Skeletal muscle satellite cell (primary cell): ENCODE results near the gene MAP3K14.

Experiments
- H3K27me3 ChIP-seq: 2 replicates; pipeline ENCODE4 v1.7.0; 2013; ENCODE audit warnings: low read length; ENCODE audit not compliant: control insufficient read depth, insufficient read depth
- H3K36me3 ChIP-seq: 2 replicates; pipeline ENCODE4 v1.7.0; 2013; ENCODE audit warnings: mild to moderate bottlenecking, control low read depth, low read length; ENCODE audit not compliant: insufficient read depth
- H3K4me1 ChIP-seq: 2 replicates; pipeline ENCODE4 v1.7.0; 2013; ENCODE audit warnings: low read length; ENCODE audit not compliant: control insufficient read depth, insufficient read depth
- H3K4me2 ChIP-seq: 2 replicates; pipeline ENCODE4 v1.7.0; 2013; ENCODE audit warnings: mild to moderate bottlenecking, low read length
- H3K4me3 ChIP-seq: 2 replicates; pipeline ENCODE4 v1.7.0; 2013; ENCODE audit warnings: low read length
- H3K9ac ChIP-seq: 2 replicates; pipeline ENCODE4 v1.7.0; 2013; ENCODE audit warnings: mild to moderate bottlenecking, low read depth, low read length, moderate library complexity
- H3K9me3 ChIP-seq: replicated peaks from 2 replicates; pipeline ENCODE4 v1.7.0; 2013; ENCODE audit warnings: mild to moderate bottlenecking, control low read depth, low read length

Gene MAP3K14

DNA sequence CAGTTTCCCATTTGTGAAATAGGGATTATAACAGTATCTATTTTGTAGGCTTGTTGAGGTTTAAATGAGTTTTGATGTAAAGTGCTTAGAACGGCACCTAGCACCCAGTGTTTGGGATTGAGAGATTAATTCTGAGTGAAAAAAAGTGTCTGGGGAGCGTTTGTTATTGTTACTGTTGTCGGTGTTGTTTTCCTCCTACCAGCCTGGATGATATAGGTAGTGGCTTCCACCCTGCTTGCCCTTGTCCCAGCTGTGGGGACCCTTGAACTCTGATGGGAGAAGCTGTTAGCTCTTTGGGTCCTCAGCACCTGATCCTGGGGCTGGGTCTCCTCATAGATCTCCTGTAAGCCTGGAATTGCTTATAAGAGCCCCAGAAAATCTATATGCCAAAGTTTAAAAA, 90.2 kb downstream of the MAP3K14 start:
- Histone ChIP-seq H3K4me2 (no peak overlapping the region), H3K9ac (no peak overlapping the region), H3K9me3 (no peaks in the 10 kb centered on the region), H3K36me3 (no peaks in the 10 kb centered on the region), H3K4me3 (no peak overlapping the region), H3K4me1 (peaks cover 85% of the 10 kb centered on the region), H3K27me3 (no peaks in the 10 kb centered on the region)

DNA sequence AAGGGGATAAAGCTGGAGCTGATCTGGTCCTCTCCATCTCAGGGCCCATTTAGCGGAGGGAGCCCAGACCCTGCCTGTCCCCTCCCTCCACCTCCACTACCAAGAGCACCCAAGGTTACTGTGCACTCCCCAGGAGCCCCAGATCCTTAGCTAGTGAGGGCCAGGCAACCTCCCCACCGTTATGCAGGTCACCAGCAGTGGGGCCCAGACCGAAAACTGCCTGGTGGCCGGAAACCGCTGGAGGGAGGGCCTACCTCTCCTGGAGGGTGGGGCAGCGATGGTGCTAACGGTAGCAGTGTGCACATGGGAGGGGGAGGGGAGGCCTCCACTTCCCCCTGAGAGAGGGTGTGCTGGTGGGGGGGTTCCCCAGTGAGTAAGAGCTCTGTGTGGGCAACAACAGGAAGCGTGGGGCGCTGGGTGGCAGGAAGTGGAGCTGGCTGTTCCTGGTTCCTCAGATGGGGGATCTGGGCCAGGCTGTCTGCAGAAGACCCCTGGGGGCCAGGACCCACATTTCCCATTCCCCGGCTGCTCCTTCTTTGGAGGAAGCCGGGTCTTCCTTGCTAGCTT, 90.8 kb downstream of the MAP3K14 start:
- no peak overlapping the region for H3K4me3 ChIP-seq
- H3K9ac ChIP-seq = peak overlapping the region; percentile 26
- H3K36me3 ChIP-seq = no peaks in the 10 kb centered on the region
- H3K9me3 ChIP-seq = no peaks in the 10 kb centered on the region
- H3K4me2 ChIP-seq = peak overlapping the region; percentile 25
- H3K4me1 ChIP-seq = peaks cover 82% of the 10 kb centered on the region
- H3K27me3 ChIP-seq = no peaks in the 10 kb centered on the region

DNA sequence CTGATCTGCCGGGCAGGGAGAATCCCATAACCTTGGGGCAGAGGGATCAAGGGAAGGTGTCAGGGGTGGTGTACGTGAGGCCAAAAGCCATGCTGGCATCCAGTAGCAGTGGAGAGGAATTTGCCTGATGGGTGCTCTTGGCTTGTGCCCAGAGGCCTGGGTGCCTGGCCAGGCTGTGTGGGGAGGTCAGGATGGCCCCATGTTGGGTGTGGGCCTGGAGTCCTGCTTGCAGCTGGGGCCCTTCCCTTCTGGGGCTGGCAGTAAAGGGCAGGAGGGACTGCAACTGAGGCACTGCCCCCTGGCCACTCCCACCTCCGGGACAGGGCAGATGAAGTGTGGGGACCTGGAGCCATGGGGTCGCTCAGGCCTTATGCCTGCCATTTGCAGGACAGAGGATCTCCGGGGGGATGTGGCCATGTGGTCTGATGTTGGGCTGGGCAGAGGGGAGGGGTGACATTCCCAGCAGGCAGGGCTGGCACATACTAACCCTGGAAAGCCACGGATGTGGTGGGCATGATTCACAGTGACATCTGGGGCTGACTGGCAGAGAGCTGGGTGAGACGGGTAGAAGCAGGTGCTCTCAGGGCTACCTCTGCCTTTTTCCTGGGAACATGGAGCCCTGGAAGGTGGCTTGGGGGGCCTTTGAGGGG, 91.6 kb downstream of the MAP3K14 start:
- peak overlapping the region; percentile 58 for H3K9ac ChIP-seq
- no peaks in the 10 kb centered on the region for H3K27me3 ChIP-seq
- H3K4me2 ChIP-seq = peak overlapping the region; percentile 44
- no peaks in the 10 kb centered on the region for H3K9me3 ChIP-seq
- peak overlapping the region; percentile 22 for H3K4me3 ChIP-seq
- H3K36me3 ChIP-seq = no peaks in the 10 kb centered on the region
- H3K4me1 ChIP-seq = peaks cover 76% of the 10 kb centered on the region

DNA sequence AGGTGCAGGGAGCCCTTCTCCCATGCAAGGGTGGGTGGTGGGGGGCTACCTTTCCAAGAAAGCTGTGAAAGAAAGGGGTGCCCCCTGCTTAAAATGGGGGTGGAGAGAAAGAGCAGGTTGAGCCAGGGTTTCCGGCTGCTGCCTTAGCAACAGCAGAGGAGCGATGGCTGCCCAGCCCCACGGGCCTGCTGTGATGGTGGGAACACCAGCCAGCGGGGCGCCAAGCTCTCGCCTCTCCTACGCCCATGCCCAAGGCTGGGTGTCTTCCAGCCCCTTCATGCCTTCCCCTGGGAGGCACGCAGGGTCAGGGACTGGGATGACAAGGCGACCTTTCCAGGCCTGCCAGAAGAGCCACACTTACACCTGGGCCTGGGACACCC, 92.2 kb downstream of the MAP3K14 start:
- Histone ChIP-seq H3K9ac (peak overlapping the region; percentile 58), H3K36me3 (no peaks in the 10 kb centered on the region), H3K4me2 (peak overlapping the region; percentile 44), H3K9me3 (no peaks in the 10 kb centered on the region), H3K4me1 (peaks cover 70% of the 10 kb centered on the region), H3K4me3 (peak overlapping the region; percentile 22), H3K27me3 (no peaks in the 10 kb centered on the region)

DNA sequence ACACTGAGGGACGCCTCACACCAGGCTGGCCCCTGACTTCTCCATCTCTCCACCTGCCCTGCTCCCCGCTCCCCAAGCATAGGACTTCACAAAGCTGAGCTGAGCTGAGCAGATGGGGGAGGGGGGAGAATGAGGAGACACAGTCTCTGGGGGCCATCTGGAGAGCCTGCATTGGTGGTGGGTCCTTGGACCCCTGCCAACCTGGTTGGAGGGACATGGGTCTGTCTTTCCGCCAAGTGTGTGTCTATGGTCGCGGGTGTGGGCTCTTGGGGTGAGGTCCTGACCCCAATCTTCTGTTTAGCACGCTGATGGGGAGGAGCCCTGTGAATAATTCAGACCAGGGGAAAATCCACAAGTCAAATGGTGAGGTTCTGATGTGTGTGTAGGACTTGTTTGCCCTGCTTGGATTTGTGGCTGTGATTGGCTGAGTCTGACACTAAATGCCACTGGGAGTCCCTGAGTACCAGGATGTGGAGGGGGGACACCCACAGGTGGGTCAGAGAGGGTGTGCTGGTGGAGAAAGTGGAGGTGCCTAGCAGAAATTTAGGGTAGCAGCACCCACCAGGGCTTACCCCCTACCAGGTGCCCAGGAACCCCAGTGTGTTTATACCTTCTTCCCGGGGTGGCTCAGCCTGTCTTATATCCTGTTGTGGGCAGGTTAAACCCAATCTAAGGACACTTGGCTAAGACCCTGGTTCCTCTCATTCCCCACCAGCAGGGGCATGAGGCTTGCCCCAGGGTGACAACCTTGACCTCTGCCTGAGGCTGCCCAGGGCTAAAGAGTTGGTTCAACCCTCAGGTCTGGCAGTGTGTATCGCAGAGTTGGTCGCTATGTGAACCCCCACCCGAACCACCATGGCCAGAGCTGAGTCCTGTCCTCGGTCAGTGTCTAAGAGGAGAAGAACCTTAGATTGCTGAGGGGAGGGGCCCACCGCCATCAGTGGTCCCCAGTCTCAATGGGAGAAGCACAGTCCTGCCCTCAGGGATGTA, 93.0 kb downstream of the MAP3K14 start:
- no peak overlapping the region for H3K4me3 ChIP-seq

DNA sequence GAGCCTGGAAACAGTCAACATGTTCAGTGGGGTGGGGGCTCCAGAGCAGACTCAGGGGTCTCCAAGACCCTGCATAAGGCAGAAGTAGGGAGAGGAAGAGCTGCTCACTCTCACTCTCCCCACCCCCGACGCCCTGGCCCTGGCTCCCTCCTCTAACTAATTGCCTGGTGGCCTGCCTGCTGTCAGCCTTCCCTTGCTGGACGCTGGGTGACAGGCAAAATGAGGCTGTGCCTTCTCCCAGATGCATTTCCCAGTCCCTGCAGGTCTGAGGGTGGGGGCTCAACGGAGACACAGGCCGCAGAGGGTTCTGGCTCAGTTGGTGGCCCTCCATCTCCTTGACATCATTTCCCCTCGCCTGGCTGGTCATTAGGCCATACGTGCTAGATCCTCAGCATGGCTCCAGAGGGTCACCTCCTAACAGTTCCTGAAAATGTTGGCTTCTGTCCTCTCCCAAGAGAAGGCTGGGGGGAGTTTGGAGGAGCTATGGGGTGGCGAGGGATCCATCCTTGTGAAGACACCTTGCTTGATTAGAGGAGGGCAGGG, 93.8 kb downstream of the MAP3K14 start:
- Histone ChIP-seq H3K9ac (peak overlapping the region; percentile 66), H3K4me1 (peaks cover 59% of the 10 kb centered on the region), H3K4me3 (peak overlapping the region; percentile 75), H3K9me3 (no peaks in the 10 kb centered on the region), H3K36me3 (no peaks in the 10 kb centered on the region), H3K27me3 (no peaks in the 10 kb centered on the region), H3K4me2 (peak overlapping the region; percentile 89)

More for the DNA sequence above, 93.0 kb downstream of the MAP3K14 start:
- H3K4me1 ChIP-seq = peaks cover 66% of the 10 kb centered on the region
- H3K9me3 ChIP-seq = no peaks in the 10 kb centered on the region
- H3K36me3 ChIP-seq = no peaks in the 10 kb centered on the region
- peak overlapping the region; percentile 89 for H3K4me2 ChIP-seq
- no peak overlapping the region for H3K9ac ChIP-seq
- H3K27me3 ChIP-seq = no peaks in the 10 kb centered on the region

DNA sequence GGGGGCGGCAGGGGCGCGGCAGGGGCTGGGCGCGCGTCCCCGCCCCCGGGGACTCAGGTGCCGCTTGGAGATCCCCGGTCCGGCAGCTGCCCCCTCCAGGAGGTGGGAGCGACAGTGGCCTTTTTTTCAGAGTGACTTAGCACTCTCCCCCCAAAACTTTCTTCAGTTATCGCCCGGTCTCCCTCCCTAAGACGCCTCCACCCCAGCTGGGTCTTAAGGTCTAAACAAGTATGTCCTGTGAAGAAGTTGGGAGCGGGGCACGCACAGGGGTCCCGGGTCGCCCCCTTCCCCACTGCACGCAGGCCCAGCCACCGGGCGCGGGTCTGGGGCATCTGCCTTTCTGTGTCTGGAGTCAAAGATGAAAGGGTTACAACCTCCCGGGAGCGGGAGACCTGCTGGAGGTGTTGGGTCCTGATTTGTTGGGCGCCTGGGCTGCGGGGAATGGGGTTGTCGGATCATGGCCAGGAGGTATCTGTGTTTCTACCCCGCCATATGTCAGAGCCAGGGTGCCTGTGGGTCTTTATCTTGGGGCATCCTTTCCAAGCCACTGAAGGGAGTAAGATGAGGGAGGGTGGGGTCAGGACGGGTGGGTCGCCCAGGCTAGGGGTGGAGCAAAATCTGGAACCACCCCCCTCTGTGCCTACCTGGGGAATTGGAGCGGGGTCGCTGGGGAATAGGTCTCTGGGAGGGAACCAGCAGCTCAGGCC, 94.4 kb downstream of the MAP3K14 start:
- Histone ChIP-seq H3K27me3 (no peaks in the 10 kb centered on the region), H3K4me2 (peak overlapping the region; percentile 89), H3K4me3 (peak overlapping the region; percentile 75), H3K9ac (peak overlapping the region; percentile 66), H3K4me1 (peaks cover 52% of the 10 kb centered on the region), H3K9me3 (no peaks in the 10 kb centered on the region), H3K36me3 (no peaks in the 10 kb centered on the region)

DNA sequence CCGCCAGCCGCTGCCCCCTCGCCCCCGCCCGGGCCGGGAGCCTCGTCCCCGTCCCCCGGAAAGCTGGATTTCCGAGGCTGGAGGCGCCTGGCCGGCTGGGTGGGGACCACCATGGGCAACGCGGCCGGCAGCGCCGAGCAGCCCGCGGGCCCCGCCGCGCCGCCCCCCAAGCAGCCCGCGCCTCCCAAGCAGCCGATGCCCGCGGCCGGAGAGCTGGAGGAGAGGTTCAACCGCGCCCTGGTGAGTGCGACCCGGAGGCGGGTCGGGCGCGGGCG, 94.9 kb downstream of the MAP3K14 start:
- peaks cover 48% of the 10 kb centered on the region for H3K4me1 ChIP-seq
- H3K27me3 ChIP-seq = no peaks in the 10 kb centered on the region
- H3K36me3 ChIP-seq = no peaks in the 10 kb centered on the region
- H3K9me3 ChIP-seq = no peaks in the 10 kb centered on the region
- H3K4me2 ChIP-seq = peak overlapping the region; percentile 89
- peak overlapping the region; percentile 75 for H3K4me3 ChIP-seq
- H3K9ac ChIP-seq = peak overlapping the region; percentile 66

DNA sequence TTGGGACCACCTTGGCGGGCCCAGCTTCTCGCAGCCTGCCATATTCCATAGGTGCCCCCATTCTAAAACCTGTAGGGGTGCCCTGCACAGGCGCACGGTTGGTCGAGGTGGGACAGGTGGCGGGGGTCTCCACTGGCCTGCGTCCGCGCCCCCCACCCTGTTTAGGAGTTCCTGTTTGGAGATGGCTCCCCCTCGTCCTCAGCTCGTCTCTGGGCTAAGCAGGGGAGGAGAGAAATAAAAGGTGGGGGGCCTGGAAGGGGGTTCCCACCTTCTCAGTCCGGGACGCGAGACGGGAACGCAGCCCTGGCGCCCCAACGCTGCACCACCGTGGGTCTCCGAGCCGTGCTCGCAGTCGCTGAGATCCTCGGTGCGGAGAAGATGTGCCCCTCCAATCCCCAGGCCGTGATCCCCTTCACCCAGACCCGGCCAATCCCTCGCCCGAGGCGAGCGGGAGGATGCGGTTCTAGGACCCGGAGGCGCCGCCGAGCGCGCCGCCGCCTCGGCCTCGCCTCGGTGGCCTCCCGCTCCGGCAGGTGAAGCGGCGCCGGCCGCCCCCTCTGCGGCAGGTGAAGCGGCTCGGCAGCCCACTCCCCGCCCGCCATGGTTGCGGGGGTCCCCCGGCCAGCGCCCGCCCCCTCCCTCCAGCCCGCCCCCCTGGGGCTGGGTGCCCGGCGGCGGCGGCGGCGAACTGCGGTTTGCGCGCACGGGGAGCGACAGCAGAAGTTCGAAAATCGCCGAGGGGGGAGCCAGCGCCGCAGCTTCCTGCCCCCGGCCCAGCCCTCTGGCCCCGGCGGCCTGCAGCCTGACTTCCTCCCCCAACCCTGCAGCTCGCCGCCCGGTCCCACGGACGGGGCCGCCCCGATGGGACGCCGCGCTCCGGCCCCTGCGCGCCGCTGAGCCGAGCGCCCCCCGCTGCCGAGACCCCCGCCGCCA, 95.5 kb downstream of the MAP3K14 start, which contains the start of gene FMNL1:
Gene FMNL1, plus strand, starts transcription at position 805 of the 933 bp plus-strand sequence. CDS start 240 bp downstream, outside the sequence.
- Histone ChIP-seq H3K4me3 (peak within 1 kb of the TSS; percentile 75), H3K36me3 (no peaks in the 10 kb centered on the region), H3K9ac (peak within 1 kb of the TSS; percentile 66), H3K4me1 (peaks cover 42% of the 10 kb centered on the region), H3K9me3 (no peaks in the 10 kb centered on the region), H3K4me2 (peak within 1 kb of the TSS; percentile 89), H3K27me3 (no peaks in the 10 kb centered on the region)

DNA sequence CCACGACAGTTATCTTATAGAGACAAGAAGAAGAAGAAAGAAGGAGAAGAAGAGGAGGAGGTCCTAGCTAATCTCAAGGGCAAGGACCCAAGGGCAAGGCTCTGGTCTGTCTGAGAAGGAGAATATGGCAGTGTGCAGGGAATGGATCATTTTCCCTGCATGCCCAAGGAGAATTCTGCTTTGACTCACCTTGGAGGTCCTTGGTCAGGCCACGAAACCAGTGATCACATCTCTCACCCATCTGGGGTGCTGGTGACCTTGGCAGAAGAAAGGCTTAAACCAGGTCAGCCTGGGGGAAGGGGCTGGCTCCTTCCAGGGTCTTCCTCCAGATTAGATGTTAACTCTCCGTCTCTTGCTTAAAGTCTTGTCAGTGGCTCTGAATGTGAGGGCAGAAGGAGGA, 96.7 kb downstream of the MAP3K14 start:
- H3K9me3 ChIP-seq = no peaks in the 10 kb centered on the region
- no peak overlapping the region for H3K4me3 ChIP-seq
- H3K36me3 ChIP-seq = no peaks in the 10 kb centered on the region
- peaks cover 29% of the 10 kb centered on the region for H3K4me1 ChIP-seq
- H3K9ac ChIP-seq = no peak overlapping the region
- no peaks in the 10 kb centered on the region for H3K27me3 ChIP-seq
- no peak overlapping the region for H3K4me2 ChIP-seq
